ENCODE measurements around the gene CLEC4F. TPM values are rescaled to one million over a fixed set of nuclear protein-coding genes. Genes with fewer than 3 reads are reported as not detected.

Gene CLEC4F
- total and polyA plus RNA-seq, 2 of the 13 experiments (the other 11 are each of a cell fraction or from before 2014, with no cell fraction given), result 0.12 to 0.13 TPM

DNA sequence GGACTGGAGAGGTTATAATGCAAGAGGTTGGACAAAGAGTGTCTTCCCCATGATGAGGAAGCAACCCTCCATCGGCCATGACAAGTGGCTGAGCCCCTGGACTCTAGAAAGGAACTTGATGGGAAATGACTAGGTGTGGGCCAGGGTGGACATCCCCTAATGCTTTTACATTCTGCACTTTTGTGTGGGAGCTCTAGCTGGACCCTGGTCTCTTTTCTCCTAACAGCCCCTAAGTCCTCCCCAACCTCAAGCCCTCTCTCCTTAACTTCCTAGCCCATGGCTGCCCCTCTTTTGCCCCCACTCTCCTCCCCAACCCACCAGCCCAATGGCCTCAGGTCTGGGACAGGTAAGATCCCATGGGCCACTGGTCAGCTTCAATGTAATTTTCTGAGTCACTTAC is 12.8 kb upstream of the CLEC4F start (continued):
- TF ChIP-seq, protein P1, sequence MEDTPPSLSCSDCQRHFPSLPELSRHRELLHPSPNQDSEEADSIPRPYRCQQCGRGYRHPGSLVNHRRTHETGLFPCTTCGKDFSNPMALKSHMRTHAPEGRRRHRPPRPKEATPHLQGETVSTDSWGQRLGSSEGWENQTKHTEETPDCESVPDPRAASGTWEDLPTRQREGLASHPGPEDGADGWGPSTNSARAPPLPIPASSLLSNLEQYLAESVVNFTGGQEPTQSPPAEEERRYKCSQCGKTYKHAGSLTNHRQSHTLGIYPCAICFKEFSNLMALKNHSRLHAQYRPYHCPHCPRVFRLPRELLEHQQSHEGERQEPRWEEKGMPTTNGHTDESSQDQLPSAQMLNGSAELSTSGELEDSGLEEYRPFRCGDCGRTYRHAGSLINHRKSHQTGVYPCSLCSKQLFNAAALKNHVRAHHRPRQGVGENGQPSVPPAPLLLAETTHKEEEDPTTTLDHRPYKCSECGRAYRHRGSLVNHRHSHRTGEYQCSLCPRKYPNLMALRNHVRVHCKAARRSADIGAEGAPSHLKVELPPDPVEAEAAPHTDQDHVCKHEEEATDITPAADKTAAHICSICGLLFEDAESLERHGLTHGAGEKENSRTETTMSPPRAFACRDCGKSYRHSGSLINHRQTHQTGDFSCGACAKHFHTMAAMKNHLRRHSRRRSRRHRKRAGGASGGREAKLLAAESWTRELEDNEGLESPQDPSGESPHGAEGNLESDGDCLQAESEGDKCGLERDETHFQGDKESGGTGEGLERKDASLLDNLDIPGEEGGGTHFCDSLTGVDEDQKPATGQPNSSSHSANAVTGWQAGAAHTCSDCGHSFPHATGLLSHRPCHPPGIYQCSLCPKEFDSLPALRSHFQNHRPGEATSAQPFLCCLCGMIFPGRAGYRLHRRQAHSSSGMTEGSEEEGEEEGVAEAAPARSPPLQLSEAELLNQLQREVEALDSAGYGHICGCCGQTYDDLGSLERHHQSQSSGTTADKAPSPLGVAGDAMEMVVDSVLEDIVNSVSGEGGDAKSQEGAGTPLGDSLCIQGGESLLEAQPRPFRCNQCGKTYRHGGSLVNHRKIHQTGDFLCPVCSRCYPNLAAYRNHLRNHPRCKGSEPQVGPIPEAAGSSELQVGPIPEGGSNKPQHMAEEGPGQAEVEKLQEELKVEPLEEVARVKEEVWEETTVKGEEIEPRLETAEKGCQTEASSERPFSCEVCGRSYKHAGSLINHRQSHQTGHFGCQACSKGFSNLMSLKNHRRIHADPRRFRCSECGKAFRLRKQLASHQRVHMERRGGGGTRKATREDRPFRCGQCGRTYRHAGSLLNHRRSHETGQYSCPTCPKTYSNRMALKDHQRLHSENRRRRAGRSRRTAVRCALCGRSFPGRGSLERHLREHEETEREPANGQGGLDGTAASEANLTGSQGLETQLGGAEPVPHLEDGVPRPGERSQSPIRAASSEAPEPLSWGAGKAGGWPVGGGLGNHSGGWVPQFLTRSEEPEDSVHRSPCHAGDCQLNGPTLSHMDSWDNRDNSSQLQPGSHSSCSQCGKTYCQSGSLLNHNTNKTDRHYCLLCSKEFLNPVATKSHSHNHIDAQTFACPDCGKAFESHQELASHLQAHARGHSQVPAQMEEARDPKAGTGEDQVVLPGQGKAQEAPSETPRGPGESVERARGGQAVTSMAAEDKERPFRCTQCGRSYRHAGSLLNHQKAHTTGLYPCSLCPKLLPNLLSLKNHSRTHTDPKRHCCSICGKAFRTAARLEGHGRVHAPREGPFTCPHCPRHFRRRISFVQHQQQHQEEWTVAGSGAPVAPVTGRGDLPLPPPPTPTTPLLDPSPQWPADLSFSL (CRISPR knock-in tag; IDR thresholded peaks at IDR 0.05), result no peak
- no peak for TF ChIP-seq ZNF543 (CRISPR knock-in tag; IDR thresholded peaks at IDR 0.05)
- TF ChIP-seq ZNF670 (CRISPR knock-in tag; IDR thresholded peaks at IDR 0.05; ENCODE audit: borderline replicate concordance), result no peak
- no peak for TF ChIP-seq AGO1 (IDR thresholded peaks at IDR 0.05; ENCODE audit: low read depth, low read length, poor library complexity, severe bottlenecking)
- TF ChIP-seq, protein P2, sequence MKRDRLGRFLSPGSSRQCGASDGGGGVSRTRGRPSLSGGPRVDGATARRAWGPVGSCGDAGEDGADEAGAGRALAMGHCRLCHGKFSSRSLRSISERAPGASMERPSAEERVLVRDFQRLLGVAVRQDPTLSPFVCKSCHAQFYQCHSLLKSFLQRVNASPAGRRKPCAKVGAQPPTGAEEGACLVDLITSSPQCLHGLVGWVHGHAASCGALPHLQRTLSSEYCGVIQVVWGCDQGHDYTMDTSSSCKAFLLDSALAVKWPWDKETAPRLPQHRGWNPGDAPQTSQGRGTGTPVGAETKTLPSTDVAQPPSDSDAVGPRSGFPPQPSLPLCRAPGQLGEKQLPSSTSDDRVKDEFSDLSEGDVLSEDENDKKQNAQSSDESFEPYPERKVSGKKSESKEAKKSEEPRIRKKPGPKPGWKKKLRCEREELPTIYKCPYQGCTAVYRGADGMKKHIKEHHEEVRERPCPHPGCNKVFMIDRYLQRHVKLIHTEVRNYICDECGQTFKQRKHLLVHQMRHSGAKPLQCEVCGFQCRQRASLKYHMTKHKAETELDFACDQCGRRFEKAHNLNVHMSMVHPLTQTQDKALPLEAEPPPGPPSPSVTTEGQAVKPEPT (CRISPR knock-in tag; IDR thresholded peaks at IDR 0.05; ENCODE audit: low read depth), result no peak

All from HepG2 (cell line).